Stimulated activated CD8-positive, alpha-beta memory T cell treated with anti-CD3 and anti-CD28 coated beads, Interleukin-7, amount 100 ng/mL, for 48 hours (primary cell): ENCODE results near the gene CROCC2.

ENCODE experiments used
- DNase-seq, 2 donors: peaks; one replicate each; pipeline ENCODE4 v3.0.0-alpha.2; 2020; ENCODE audit warnings: low read depth in 1 of 2; ENCODE audit errors: extremely low read depth in 1 of 2

Gene CROCC2

DNA sequence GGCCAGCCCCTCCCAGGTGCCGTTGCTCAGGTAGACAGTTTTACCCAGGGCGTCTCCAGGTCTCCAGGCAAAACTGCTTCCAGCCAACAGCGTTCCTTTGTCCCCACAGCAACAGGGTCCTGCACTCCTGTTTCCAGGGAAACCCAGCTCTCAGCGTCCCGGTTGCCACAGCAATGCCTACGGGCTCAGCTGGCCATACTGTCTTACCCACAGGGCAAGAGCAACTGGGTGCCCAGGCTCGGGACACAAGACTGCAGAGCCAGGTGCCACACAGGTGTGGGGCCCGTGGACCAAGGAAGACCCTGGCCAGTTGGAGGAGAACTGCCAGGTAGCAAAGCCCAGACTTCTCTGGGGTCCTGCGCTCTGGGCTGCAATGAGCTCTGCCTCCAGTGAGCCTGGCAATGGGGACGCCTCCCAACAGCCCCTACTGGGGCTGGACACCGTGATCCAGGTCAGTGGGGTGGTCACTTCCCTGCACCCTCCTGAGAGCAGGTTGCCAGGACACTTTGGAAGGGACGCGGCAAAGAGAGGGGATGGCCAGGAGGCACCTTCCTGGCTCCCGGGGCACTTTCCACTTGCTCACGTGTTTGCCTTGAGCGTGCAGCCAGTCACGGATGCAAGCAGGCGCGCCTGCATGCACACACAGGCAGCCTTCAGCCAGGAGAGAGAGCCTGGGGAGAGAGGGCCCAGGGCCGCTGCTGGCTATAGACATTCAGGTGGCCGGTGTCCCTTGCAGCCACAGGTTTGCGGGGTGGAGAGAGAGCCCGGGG is at the start of gene CROCC2:
Gene CROCC2, plus strand, starts transcription at position 196 of the 770 bp plus-strand sequence. Its CDS starts 178 bp downstream, at position 374.
- no peak for DNase-seq

GRCh38 chr2:240857039-240858008 is 48.8 kb upstream of the CROCC2 start:
- DNase-seq, result no peak

DNA sequence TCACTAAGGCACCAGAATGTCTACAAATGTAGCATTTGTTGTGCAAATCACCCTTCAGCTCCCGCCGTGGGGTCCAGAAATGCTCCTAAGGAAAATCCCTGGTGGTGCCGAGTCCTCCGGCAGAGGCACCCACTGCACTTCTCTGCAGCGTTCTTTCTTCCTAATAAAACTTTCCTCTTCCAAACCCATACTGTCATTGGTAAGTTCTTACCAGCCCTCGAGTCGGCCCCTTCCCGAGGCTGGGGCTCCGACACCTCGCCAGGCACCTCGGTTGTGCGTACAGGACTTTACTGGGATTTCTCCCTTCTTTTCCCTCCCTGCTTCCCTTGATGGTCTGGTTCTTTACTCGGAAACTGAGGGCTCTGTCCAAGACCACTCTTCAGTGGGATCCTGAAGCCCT is 47.8 kb upstream of the CROCC2 start:
- no peak for DNase-seq

DNA sequence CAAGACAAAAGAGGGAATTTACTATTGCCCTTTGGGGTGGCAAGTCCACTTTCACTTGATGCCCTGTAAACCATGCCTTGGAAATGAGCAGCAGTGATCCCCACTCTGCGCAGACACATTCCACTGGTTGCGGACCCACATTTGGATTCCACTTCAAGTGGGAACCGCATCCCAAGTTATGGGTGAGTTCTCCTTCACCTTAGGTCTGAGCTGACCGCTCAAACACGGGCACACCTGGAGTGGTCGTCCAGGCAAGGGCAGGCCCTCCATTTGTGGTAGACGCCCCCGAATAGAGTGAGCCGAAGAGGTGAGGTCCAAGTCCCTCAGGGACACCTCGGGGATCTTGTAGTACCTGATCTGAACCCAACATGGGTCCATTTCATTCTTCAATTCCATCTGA is 47.3 kb upstream of the CROCC2 start:
- DNase-seq, result no peak

GRCh38 chr2:240861547-240861946 is 44.6 kb upstream of the CROCC2 start:
- DNase-seq, result no peak

DNA sequence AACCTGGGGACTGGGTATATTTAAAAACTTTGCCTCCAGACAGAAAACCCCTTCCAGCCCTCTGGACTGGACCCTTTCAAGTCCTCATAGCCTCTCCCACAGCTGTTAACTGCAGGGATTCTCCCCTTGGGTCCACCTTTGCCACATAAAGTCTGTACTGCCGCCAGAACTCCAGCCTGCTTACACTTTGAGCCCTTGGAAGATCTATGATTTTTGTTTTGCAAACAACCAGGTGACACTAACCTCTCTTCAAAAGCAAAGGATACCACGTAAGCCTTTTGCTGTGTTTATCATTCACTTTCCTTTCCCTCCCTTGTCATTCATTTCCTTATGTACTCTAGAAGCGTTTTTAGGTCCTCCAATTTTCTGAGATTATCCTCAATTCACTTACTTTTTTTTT is 41.7 kb upstream of the CROCC2 start:
- no peak for DNase-seq

- no peak for DNase-seq
Measured at GRCh38 chr2:240865391-240865790, 40.7 kb upstream of the CROCC2 start.

DNA sequence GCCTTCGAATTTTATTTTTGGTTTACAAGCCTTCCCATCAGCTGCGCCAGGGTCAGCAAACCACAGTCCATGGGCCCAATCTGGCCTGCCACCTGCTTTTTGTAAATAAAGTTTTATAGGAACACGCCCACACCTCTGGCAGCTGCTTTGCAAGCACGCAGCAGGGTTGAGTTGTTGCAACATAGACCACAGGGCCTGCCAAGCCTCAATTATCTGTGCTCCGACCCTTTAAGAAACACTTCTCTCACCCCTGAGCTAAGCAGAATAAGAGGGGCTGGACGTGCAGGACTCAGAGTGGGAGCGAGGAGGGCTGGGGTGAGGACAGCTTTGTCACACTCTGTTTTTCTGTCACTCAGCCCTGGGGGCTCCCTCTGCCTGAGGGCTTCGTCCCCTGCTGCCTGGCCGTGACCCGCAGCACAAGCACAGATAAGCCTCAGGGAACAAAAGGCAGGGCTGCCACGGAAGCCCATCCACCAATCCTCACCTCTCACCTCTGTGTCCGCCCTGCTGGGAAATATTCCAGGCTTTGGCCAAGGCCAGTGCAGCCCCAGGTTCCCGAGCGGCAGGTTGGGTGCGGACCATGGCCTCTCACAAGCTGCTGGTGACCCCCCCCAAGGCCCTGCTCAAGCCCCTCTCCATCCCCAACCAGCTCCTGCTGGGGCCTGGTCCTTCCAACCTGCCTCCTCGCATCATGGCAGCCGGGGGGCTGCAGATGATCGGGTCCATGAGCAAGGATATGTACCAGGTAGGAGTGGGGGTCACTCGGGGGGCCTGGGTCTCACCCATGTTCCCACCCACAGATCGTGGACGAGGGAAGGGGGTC is 37.6 kb upstream of the CROCC2 start, which contains the start of gene AGXT:
Gene AGXT, plus strand, starts transcription at position 539 of the 823 bp plus-strand sequence. Its CDS starts 42 bp downstream, at position 581.
- DNase-seq, result no peak

DNA sequence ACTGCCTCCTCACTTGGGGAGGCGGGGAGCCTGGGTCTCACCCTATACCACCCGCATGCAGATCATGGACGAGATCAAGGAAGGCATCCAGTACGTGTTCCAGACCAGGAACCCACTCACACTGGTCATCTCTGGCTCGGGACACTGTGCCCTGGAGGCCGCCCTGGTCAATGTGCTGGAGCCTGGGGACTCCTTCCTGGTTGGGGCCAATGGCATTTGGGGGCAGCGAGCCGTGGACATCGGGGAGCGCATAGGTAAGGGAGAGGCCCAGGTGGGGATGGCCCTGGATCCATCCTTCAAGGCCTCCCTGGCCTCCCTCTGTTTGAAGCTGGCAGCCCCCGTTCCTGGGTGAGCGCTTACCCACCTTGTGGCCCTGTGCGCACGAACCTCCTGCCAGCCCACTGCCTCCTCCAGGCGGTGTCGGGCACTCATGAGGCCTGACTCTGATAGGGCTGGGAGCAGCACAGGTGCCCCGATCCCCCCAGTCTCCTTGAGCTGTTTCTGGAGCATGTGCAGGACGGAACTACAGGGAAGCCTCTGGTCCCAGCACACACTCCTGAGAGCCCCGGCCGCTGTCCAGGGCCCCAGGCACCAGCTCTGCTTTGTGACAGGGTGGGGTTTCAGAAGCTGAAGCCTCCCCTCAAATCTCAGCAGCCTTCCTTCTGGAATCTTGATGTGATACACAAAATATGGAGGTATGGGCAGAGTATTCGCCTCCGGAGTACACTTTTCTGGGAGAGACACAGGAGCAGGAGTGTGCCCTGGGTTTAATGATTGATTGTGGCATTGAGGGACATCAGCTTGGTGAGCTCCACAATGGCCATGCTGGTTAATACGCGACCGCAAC is 36.8 kb upstream of the CROCC2 start:
- DNase-seq, result no peak

DNA sequence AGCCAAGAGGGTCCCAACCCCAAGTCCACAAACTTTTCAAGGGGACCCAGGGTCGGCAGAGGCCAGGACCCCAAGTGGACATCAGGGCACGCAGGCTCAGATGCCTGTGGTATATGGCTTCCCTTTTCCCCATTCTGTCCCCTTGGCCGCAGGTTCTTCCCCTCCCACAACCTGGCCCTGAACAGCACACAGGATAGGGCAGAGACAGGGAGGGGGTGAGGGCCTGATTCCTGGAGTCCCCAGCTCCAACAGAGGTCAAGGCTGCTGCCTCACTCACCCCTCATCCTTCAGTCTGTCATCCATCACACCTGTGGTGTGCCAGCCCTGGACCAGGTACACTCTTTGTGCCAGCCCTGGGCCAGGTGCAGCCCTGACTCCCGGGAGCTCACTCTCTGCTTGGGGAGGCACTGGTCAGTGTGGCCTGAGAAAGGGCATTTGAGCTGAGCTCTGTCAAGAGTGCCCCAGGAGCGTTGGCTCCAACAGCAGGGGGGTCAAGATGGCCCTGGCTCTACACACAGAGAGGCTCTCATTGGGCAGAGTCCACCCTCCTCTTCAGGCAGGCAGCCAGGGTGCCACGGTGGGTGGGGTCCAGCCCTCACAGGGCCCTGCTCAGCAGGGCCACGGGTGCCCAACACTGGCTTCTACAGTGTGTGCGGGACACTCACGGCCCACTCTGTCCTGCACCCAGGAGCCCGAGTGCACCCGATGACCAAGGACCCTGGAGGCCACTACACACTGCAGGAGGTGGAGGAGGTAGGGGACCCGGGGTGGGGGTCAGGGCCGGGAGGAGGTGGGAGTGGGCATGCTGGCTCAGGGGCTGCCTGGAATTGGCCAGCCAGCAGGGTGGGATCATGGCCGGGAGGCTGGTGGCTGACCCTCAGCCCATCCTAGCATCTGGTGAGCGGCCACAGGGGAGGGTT is 35.9 kb upstream of the CROCC2 start:
- no peak for DNase-seq

GRCh38 chr2:240871071-240871958 is 34.8 kb upstream of the CROCC2 start:
- no peak for DNase-seq

GRCh38 chr2:240872317-240873097 is 33.6 kb upstream of the CROCC2 start:
- no peak for DNase-seq

GRCh38 chr2:240873098-240873788 is 32.9 kb upstream of the CROCC2 start:
- no peak for DNase-seq

DNA sequence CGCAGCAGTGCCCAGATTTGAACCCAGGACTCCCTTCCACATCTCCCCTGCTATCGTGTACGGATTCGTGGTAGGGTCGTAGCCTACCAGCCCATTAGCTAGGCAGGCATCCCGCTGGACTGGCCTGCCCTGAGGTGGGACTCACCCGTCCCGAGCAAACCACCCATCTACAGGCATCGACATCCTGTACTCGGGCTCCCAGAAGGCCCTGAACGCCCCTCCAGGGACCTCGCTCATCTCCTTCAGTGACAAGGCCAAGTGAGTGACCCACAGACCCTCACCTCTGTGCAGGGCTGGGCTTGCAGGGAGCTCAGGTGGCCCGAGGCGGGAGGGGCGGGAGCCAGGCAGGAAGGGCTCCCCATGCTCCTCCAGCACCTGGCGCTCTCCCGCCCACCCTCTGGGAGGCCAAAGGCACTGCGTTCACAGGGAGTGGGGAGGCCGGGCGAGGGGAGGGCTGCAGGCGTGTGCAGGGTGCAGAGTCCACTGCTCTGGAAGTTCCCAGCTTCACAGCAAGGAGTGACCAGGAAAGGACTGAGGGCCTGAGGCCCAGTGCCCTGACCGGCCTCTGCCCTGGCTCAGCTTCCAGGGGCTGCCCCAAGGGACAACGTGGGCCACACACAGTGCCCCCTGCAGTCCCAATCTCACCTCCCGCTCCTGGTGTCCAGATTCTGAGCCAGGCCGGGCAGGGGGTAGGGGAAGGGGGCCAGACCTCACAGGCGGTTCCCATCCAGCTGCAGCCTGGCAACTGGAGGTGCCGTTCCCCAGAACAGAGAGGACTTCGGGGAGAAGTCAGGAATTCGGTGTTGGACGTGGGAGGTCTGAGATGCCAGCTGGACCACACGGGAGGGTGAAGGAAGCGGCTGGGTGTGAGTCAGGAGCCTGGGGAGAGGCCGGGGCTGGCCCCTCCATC is 32.1 kb upstream of the CROCC2 start:
- DNase-seq, result no peak

DNA sequence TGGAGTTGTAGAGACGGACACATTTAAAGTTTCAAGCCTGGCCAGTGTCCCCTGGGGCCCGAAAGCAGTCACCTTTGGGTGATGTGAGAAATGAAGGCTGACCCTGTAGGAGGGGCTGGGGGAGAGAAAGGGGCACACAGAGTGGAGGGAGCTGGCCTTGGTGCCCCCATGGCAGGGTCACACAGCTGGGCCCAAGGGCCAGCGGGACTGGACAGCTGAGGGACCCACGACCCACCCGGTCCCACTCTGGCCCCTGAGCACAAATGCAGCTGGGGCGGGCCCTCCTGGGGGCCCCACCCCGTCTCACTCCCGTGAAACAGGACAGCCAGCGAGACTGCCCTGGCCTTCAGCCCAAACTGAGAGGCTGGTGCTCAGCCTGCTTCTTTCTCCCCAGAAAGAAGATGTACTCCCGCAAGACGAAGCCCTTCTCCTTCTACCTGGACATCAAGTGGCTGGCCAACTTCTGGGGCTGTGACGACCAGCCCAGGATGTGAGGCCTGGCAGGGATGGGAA is 31.4 kb upstream of the CROCC2 start:
- DNase-seq, result no peak
